ENCODE data around the gene NPHP3. TPM values are rescaled to one million over a fixed set of nuclear protein-coding genes. Genes with fewer than 3 reads are reported as not detected.

NPHP3 gene, protein sequence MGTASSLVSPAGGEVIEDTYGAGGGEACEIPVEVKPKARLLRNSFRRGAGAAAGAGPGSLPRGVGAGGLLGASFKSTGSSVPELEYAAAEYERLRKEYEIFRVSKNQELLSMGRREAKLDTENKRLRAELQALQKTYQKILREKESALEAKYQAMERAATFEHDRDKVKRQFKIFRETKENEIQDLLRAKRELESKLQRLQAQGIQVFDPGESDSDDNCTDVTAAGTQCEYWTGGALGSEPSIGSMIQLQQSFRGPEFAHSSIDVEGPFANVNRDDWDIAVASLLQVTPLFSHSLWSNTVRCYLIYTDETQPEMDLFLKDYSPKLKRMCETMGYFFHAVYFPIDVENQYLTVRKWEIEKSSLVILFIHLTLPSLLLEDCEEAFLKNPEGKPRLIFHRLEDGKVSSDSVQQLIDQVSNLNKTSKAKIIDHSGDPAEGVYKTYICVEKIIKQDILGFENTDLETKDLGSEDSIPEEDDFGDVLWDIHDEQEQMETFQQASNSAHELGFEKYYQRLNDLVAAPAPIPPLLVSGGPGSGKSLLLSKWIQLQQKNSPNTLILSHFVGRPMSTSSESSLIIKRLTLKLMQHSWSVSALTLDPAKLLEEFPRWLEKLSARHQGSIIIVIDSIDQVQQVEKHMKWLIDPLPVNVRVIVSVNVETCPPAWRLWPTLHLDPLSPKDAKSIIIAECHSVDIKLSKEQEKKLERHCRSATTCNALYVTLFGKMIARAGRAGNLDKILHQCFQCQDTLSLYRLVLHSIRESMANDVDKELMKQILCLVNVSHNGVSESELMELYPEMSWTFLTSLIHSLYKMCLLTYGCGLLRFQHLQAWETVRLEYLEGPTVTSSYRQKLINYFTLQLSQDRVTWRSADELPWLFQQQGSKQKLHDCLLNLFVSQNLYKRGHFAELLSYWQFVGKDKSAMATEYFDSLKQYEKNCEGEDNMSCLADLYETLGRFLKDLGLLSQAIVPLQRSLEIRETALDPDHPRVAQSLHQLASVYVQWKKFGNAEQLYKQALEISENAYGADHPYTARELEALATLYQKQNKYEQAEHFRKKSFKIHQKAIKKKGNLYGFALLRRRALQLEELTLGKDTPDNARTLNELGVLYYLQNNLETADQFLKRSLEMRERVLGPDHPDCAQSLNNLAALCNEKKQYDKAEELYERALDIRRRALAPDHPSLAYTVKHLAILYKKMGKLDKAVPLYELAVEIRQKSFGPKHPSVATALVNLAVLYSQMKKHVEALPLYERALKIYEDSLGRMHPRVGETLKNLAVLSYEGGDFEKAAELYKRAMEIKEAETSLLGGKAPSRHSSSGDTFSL (N-terminal part only)
- total RNA-seq, result 12.7 and 29.9 TPM in 2 replicates

DNA sequence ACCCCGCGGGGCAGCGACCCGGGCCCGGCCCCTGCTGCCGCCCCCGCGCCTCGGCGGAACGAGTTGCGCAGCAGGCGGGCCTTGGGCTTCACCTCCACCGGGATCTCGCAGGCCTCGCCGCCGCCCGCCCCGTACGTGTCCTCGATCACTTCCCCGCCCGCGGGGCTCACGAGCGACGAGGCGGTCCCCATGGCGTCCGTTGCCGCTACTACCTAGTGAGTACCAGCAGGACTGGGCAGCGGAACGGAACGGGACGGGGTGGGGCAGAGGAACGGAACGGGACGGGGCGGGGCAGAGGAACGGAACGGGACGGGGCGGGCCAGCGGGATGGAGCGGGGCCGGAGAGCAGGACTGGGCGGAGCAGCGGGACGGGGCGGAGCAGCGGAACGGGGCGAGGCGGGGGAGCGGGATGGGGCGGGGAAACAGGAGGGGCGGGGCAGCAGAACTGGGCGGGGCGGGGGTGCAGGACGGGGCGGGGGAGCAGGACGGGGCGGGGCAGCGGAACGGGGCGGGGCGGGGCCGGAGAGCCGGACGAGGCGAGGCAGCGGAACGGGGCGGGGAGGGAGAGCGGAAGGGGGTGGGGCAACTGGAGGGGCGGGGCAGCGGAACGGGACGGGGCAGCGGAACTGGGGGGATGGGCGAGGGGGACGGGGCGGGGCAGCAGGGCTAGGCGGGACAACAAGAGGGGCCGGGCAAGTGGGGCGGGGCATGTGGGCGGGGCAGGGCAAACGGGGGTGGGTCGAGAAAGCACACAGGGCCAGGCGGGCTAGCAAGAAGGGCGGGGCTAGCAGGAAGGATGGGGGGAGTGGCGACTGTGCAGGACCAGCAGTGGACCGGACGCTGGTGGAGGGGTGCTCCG lies at the start of gene NPHP3:
Gene NPHP3, minus strand, starts transcription at position 245 of the 859 bp plus-strand sequence. Its CDS starts 54 bp downstream, at position 191.

DNA sequence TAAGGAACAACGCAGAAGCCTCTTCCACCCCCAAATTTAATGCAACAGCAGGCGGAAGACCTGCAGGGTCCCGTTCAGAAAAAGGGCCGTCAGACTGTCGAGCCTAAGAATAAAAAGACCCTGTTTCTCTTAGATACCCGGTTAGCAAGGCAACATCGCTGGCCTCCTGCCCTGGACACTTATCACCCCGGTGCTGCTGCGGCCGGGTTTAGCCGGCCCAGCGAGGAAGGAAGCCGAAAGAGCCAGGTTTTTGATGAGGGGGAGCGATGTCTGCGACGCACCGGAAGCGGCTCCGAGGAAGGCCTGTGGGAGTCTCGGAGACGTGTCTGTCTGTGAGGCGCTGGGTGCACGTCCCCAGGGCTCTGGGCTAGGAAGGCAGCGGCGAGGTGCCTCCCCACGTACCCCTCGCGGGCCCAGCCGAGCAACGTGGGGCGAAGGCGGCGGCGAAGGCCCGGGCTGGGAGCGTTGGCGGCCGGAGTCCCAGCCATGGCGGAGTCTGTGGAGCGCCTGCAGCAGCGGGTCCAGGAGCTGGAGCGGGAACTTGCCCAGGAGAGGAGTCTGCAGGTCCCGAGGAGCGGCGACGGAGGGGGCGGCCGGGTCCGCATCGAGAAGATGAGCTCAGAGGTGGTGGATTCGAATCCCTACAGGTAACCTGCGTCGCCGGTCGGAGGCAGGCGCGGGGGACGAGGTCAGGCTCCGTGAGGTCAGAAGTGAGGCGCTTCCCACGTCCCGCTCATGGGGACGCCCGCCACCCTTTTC lies 62.0 kb downstream of the NPHP3 start, which contains the start of gene UBA5:
Gene UBA5, plus strand, starts transcription at position 278 of the 759 bp plus-strand sequence. Its CDS starts 209 bp downstream, at position 487.

DNA sequence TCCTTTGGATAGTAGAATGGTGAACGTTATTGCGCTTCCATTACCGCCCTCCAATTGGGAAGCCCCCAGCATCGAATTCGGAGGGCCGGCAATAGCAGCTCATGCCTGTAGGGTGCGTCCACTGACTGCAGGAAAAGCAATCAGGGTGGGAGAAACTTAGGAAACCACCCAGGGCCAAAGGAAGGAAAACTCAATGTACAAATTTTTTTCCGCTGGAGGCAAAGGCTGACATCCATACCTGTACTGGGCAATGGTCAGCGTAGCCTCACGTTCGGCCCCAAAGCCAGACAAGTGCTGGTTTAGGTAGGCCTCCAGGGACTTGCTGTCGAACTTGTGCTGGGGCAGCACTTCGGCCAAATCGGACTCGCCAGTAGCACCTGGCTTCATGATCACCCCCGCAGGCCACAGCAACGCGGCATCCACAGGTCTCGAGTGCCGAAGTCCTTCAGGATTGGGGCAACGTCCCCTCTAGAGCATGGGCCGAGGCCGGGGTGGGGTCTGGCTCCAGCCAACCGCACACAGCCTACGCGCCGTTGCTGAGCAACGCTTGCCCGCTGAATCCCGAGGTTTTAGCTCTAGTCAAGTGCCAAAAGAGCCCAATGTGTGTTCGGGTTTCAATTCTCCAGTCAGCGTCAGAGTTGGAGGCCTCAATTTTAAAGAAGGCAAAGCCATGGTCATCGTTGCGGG lies 62.7 kb downstream of the NPHP3 start, which contains the start of gene ACAD11:
Gene ACAD11, minus strand, starts transcription at position 445 of the 687 bp plus-strand sequence. Its CDS starts 58 bp downstream, at position 387.

Other genes with a start within 250 kb of the NPHP3 start
- not detected in 2 replicates for gene ACKR4, start 125.1 kb downstream of the NPHP3 start, total RNA-seq
- 10.0 and 17.3 TPM in 2 replicates for gene ACAD11, start 62.6 kb downstream of the NPHP3 start, total RNA-seq
- gene UBA5, start 62.1 kb downstream of the NPHP3 start, total RNA-seq, result 31.8 and 32.6 TPM in 2 replicates